Osteoblast (primary cell): ENCODE data around the gene SCGB3A1. TPM values are rescaled to one million over a fixed set of nuclear protein-coding genes. Genes with fewer than 3 reads are reported as not detected.

Source experiments
- DNase-seq: peaks from one replicate; pipeline ENCODE4 v3.0.0; 2011; ENCODE audit warnings: low spot score, mixed read lengths; ENCODE audit not compliant: insufficient read length; ENCODE audit errors: missing footprints
- H2AFZ ChIP-seq: 2 replicates; pipeline ENCODE4 v1.6.0; 2011; ENCODE audit warnings: mild to moderate bottlenecking, low read length
- H3K27ac ChIP-seq: 2 replicates; pipeline ENCODE4 v1.5.1; 2011; ENCODE audit warnings: mild to moderate bottlenecking, low read depth, low read length, moderate library complexity
- H3K27me3 ChIP-seq: 2 replicates; pipeline ENCODE4 v1.6.0; 2012; ENCODE audit warnings: mild to moderate bottlenecking, control low read depth, inconsistent platforms, low read length, moderate library complexity; ENCODE audit not compliant: insufficient read depth
- H3K36me3 ChIP-seq: 2 replicates; pipeline ENCODE4 v1.5.1; 2011; ENCODE audit warnings: mild to moderate bottlenecking, low read length, control low read depth, moderate library complexity; ENCODE audit not compliant: insufficient read depth
- H3K4me1 ChIP-seq: 2 replicates; pipeline ENCODE4 v1.5.1; 2011; ENCODE audit warnings: mild to moderate bottlenecking, low read length, control low read depth, moderate library complexity; ENCODE audit not compliant: insufficient read depth
- H3K4me2 ChIP-seq: 2 replicates; pipeline ENCODE4 v1.6.0; 2011; ENCODE audit warnings: mild to moderate bottlenecking, low read length; ENCODE audit not compliant: insufficient read depth
- H3K4me3 ChIP-seq: fragments of 200-600 bp; sonication (generic); 3 replicates; pipeline ENCODE4 v1.5.1; 2012; ENCODE audit warnings: mild to moderate bottlenecking, low read length, inconsistent platforms; ENCODE audit not compliant: insufficient read depth
- H3K79me2 ChIP-seq: 2 replicates; pipeline ENCODE4 v1.6.0; 2012; ENCODE audit warnings: mild to moderate bottlenecking, low read length, control low read depth, inconsistent platforms; ENCODE audit not compliant: insufficient read depth
- H3K9me3 ChIP-seq: 2 replicates; pipeline ENCODE4 v1.5.1; 2011; ENCODE audit warnings: low read depth, low read length, control low read depth
- H4K20me1 ChIP-seq: 2 replicates; pipeline ENCODE4 v1.6.0; 2012; ENCODE audit warnings: mild to moderate bottlenecking, low read length, control low read depth; ENCODE audit not compliant: insufficient read depth
- total RNA-seq: library from RNA; depleted of rRNA; stranded (reverse); fragments of >200 nt; gene quantifications from 2 replicates; pipeline ENCODE4 v1.2.3, GENCODE V29; 2012
- TF ChIP-seq, protein P1 (sequence below): IDR thresholded peaks from 2 replicates; pipeline ENCODE4 v1.5.1; 2011; ENCODE audit warnings: mild to moderate bottlenecking, low read depth, low read length, moderate library complexity; ENCODE audit errors: extremely low read depth

SCGB3A1 gene
- total RNA-seq, 1 donor: not detected

DNA sequence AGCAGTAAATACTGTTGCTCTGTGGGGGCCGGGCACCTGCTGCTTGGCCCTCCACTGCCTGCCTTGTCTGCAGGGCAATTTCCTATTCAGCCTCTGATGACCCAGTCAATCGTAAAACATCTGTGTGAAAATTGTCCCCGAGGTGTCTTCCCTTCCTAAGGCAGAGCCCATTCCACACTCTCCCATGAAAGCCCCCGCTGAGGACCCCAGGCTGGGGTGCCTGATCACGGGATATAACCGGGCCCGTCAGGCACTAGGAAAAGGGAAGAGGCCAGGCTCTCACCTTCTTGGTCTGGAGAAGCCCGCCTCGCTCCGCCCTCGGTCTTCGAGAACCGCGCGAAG, 27.2 kb upstream of the SCGB3A1 start:
- Histone ChIP-seq H2AFZ (no peak overlapping the region), H4K20me1 (no peaks in the 10 kb centered on the region), H3K27me3 (no peaks in the 10 kb centered on the region), H3K79me2 (no peaks in the 10 kb centered on the region), H3K4me2 (peak overlapping the region; percentile 69), H3K9me3 (no peaks in the 10 kb centered on the region), H3K4me1 (no peaks in the 10 kb centered on the region), H3K4me3 (peak overlapping the region; percentile 49), H3K27ac (no peak overlapping the region), H3K36me3 (no peaks in the 10 kb centered on the region)
- DNase-seq: no peak
- TF ChIP-seq, protein P1, sequence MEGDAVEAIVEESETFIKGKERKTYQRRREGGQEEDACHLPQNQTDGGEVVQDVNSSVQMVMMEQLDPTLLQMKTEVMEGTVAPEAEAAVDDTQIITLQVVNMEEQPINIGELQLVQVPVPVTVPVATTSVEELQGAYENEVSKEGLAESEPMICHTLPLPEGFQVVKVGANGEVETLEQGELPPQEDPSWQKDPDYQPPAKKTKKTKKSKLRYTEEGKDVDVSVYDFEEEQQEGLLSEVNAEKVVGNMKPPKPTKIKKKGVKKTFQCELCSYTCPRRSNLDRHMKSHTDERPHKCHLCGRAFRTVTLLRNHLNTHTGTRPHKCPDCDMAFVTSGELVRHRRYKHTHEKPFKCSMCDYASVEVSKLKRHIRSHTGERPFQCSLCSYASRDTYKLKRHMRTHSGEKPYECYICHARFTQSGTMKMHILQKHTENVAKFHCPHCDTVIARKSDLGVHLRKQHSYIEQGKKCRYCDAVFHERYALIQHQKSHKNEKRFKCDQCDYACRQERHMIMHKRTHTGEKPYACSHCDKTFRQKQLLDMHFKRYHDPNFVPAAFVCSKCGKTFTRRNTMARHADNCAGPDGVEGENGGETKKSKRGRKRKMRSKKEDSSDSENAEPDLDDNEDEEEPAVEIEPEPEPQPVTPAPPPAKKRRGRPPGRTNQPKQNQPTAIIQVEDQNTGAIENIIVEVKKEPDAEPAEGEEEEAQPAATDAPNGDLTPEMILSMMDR: no peak

DNA sequence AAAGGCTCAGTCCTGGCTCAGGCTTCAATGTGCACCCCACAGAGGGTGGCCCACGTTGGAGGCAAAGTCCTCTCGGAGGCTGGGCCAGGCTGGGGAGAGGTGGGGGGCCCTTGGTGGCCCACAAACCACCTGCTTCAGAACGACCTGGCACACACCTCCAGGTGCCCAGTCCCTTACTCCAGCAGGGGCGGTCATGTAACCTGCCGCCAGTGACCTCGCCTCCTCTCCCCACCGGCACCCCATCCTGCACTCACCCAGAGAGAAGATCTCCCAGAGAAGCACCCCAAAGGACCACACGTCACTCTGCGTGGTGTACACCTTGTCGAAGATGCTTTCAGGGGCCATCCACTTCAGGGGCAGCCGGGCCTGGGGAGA, 22.5 kb upstream of the SCGB3A1 start:
- TF ChIP-seq, protein P1: no peak
- Histone ChIP-seq H3K27me3 (no peaks in the 10 kb centered on the region), H4K20me1 (no peaks in the 10 kb centered on the region), H2AFZ (no peak overlapping the region), H3K4me3 (no peak overlapping the region), H3K27ac (no peak overlapping the region), H3K36me3 (no peaks in the 10 kb centered on the region), H3K79me2 (no peaks in the 10 kb centered on the region), H3K9me3 (no peaks in the 10 kb centered on the region), H3K4me1 (no peaks in the 10 kb centered on the region), H3K4me2 (no peak overlapping the region)
- no peak for DNase-seq

DNA sequence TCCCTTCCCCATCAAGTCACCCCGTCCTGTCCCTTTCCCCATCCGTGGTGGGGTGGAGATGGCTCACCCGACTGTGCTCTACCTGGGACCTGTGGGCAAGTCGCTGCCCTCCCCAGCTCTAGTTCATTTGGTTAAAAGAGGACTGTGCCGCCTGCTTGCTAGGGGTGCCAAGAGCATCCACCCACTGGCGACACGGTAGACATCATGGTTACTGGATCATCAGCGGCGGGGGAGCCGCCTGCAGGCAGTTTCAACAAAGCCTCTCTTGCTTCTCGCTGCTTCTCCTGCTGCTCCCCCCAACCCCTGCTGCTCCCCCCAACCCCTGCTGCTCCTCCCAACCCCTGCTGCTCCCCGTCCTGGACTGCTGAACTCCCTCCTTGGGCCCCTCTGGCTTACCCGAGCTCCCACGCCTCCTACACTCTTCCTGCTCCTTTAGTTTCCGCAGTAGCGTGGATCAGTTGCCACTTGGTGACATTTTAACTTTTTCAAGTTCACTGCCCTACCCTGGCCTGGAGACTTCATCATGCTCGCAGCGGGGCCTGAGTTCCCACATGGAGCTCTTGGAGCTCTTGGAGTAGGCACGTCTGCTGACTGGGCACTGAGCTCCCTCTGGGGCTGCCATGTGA, 22.0 kb upstream of the SCGB3A1 start:
- Histone ChIP-seq H2AFZ (no peak overlapping the region), H3K79me2 (no peaks in the 10 kb centered on the region), H3K4me1 (no peaks in the 10 kb centered on the region), H3K36me3 (no peaks in the 10 kb centered on the region), H4K20me1 (no peaks in the 10 kb centered on the region), H3K27me3 (no peaks in the 10 kb centered on the region), H3K27ac (no peak overlapping the region), H3K9me3 (no peaks in the 10 kb centered on the region), H3K4me3 (no peak overlapping the region), H3K4me2 (no peak overlapping the region)
- TF ChIP-seq, protein P1: no peak
- DNase-seq: no peak

DNA sequence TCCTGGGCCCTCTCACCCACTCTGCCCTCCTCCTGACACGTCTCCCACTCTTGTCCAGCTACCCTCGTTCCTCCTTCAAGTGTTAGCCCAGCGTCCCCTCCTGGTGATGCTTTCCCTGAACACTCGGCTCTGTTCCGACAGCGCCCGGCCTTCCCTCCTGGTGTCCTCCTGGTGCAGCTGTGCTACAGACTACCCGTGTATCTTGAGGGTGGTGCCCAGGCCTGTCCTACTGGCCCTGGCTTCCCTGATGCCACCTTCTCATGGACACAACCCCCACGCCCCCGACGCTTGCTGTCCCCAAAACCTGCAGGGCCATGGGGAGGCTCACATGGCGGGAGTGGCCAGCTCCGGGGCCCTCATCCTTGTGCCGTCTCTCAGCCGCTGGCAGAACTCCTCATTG, 21.4 kb upstream of the SCGB3A1 start:
- Histone ChIP-seq H3K27ac (no peak overlapping the region), H3K27me3 (no peaks in the 10 kb centered on the region), H3K79me2 (no peaks in the 10 kb centered on the region), H3K4me3 (no peak overlapping the region), H4K20me1 (no peaks in the 10 kb centered on the region), H3K4me2 (no peak overlapping the region), H3K36me3 (no peaks in the 10 kb centered on the region), H3K9me3 (no peaks in the 10 kb centered on the region), H2AFZ (no peak overlapping the region), H3K4me1 (no peaks in the 10 kb centered on the region)
- TF ChIP-seq, protein P1: no peak
- DNase-seq: no peak
